Spleen (tissue), 11 donors: ENCODE results near the gene STAT6. TPM values are rescaled to one million over a fixed set of nuclear protein-coding genes. Genes with fewer than 3 reads are reported as not detected.

Source experiments
- DNase-seq: peaks from one replicate; pipeline ENCODE4 v3.0.0-alpha.2; 2020
- H3K27ac ChIP-seq, 8 donors: fragments of 200-600 bp; sonication (generic) in 7 of 8; 1 replicate in 4 of 8; 2 replicates in 4 of 8; pipeline versions ENCODE4 v1.5.0 to v1.8.0; 2016 to 2021; ENCODE audit warnings: inconsistent platforms in 4 of 8, mild to moderate bottlenecking in 4 of 8, moderate library complexity in 1 of 8
- H3K27me3 ChIP-seq, 7 donors: fragments of 200-600 bp; sonication (generic) in 6 of 7; replicated peaks in 1 of 7; 1 replicate in 4 of 7; 2 replicates in 3 of 7; pipeline versions ENCODE4 v1.5.0 to v1.8.0; 2016 to 2021; ENCODE audit warnings: inconsistent platforms in 3 of 7, mild to moderate bottlenecking in 1 of 7
- H3K36me3 ChIP-seq, 6 donors: fragments of 200-600 bp; sonication (generic) in 5 of 6; 1 replicate in 4 of 6; 2 replicates in 2 of 6; pipeline versions ENCODE4 v1.5.0 to v1.8.0; 2016 to 2021; ENCODE audit warnings: inconsistent platforms in 2 of 6
- H3K4me1 ChIP-seq, 6 donors: fragments of 200-600 bp; sonication (generic) in 5 of 6; 1 replicate in 3 of 6; 2 replicates in 3 of 6; pipeline versions ENCODE4 v1.5.0 to v1.8.0; 2016 to 2021; ENCODE audit warnings: inconsistent platforms in 3 of 6
- H3K4me3 ChIP-seq, 8 donors: fragments of 200-600 bp; sonication (generic) in 7 of 8; 1 replicate in 4 of 8; 2 replicates in 4 of 8; pipeline versions ENCODE4 v1.5.0 to v1.8.0; 2016 to 2021; ENCODE audit warnings: inconsistent platforms in 4 of 8, mild to moderate bottlenecking in 4 of 8, moderate library complexity in 2 of 8
- H3K9me3 ChIP-seq, 8 donors: fragments of 200-600 bp; sonication (generic) in 7 of 8; 1 replicate in 4 of 8; 2 replicates in 4 of 8; pipeline versions ENCODE4 v1.5.0 to v1.8.0; 2016 to 2021; ENCODE audit warnings: inconsistent platforms in 4 of 8
- POLR2A ChIP-seq, 3 donors: fragments of 450-650 bp; IDR thresholded peaks; one replicate each; pipeline ENCODE4 v1.5.1; 2017; ENCODE audit warnings: antibody characterized with exemption in 3 of 3, mild to moderate bottlenecking in 1 of 3
- POLR2AphosphoS5 ChIP-seq, 3 donors: sonication (generic); formaldehyde crosslinking; IDR thresholded peaks; one replicate each; pipeline ENCODE4 v1.5.1; 2017; ENCODE audit warnings: antibody characterized with exemption in 3 of 3
- WGBS, 5 donors: extraction: QIAGEN DNeasy Blood & Tissue Kit in 3 of 5; methylation state at CpG; one replicate each; pipeline versions ENCODE4 v1.1.5 to v1.1.7; 2013 to 2018; 5-methylcytosine and 5-hydroxymethylcytosine counted together
- intact Hi-C: fragments of 100-400 bp; cut with DNase I; formaldehyde crosslinking; loops from one replicate; pipeline ENCODE4 v1.15.0; 2023; ENCODE audit warnings: low total_unique reads
- polyA plus RNA-seq, 3 donors: library from polyadenylated mRNA; stranded (reverse); fragments of 200-250 nt; gene quantifications; one replicate each; pipeline ENCODE4 v1.2.1, GENCODE V29; 2013
- total RNA-seq, 7 donors: library from RNA; depleted of rRNA in 3 of 7; stranded (reverse); fragments of >200 nt in 3 of 7; fragmentation: NEBNext Ultra II Directional in 4 of 7; extraction: Animal tissue kit (Norgen Biotek cat#: 25700) in 4 of 7; gene quantifications; one replicate each; pipeline versions ENCODE4 v1.1.0 to v1.2.1, GENCODE V29; 2016 to 2021
- TF ChIP-seq, protein P1 (sequence below), 11 experiments: fragments of 200-600 bp in 7 of 11; fragments of 450-650 bp in 4 of 11; sonication (generic) in 4 of 11; IDR thresholded peaks in 8 of 11; conservative IDR thresholded peaks in 3 of 11; 1 replicate in 7 of 11; 2 replicates in 4 of 11; pipeline versions ENCODE4 v1.4.0 to v1.8.0; 2016 to 2021; ENCODE audit warnings: antibody characterized with exemption in 11 of 11, inconsistent platforms in 4 of 11, mild to moderate bottlenecking in 1 of 11
- donor health status: healthy with polysubstance abuse.
- donor health status: DM: no; HTN: no; CAD: no; lungs with moderate emphysema.
- donor health status: DM: no; HTN: no; CAD: no.
- donor health status: Bipolar disorder and iron deficiency.
- donor health status: healthy.
- donor health status: DM: no; HTN: no; CAD: no.
- donor health status: DM: yes; HTN: yes; CAD: no.

The STAT6 gene
- total and polyA plus RNA-seq, 10 donors, result 140 to 336 (median 276) TPM

DNA sequence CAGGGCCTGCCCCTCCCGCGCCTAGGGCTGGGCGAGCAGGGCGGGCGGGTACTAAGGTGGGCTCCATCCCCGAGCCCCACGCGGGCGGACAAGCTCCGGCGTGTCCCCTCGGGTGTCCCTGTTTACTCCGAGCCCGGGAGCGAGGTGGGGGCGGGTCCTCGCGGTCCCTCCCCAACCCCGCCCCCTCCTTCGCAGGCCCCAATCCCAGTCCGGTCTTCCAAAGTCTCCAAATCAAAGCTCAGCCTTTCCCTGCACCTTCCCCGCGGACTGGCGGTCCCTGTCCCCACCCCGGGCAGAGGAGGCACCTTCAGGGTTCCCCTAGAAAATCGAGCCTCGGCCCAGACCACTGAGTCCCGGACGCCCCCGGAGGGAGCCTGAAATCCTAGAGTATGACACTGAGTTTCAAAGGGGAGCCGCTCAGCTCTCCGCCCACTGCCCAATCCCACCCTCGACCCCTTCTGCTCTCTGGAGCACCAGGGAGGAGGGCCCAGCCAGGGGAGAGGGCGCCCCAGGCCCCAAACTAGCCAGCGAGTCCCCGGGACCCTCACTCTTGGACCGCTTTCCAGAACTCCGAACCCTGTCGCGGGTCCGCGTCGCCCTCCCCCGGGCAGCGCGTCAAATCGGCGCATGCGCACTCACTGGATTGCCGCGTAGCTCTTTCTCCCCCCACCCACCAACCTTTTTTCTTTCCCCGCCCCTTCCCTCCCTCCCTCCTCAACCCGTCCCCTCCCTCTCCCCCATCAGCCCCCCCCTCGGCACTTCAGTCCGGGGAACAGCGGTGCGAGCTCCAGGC lies 16.8 kb upstream of the STAT6 start, which contains the start of gene LRP1:
Gene LRP1, plus strand, starts transcription at position 758 of the 793 bp plus-strand sequence. CDS start 482 bp downstream, outside the sequence.
- Histone ChIP-seq H3K27ac (peak within 1 kb of the TSS; percentile 74 to 90 (median 87)), H3K36me3 (no peaks in the 10 kb centered on the region), H3K4me3 (peak within 1 kb of the TSS; percentile 67 to 89 (median 75)), H3K27me3 (peaks cover 0 to 46% (median 14%) of the 10 kb centered on the region in 7 donors), H3K9me3 (no peaks in the 10 kb centered on the region), H3K4me1 (peaks cover 12 to 73% (median 46%) of the 10 kb centered on the region in 6 donors)
- WGBS, 5 donors, result 0 to 1% (median 0%) methylated on average over 42 to 57 of the region's 57 CpGs
- peak; percentile 82 to 85 (median 85) for TF ChIP-seq POLR2AphosphoS5 (IDR thresholded peaks at IDR 0.05)
- TF ChIP-seq, protein P1, sequence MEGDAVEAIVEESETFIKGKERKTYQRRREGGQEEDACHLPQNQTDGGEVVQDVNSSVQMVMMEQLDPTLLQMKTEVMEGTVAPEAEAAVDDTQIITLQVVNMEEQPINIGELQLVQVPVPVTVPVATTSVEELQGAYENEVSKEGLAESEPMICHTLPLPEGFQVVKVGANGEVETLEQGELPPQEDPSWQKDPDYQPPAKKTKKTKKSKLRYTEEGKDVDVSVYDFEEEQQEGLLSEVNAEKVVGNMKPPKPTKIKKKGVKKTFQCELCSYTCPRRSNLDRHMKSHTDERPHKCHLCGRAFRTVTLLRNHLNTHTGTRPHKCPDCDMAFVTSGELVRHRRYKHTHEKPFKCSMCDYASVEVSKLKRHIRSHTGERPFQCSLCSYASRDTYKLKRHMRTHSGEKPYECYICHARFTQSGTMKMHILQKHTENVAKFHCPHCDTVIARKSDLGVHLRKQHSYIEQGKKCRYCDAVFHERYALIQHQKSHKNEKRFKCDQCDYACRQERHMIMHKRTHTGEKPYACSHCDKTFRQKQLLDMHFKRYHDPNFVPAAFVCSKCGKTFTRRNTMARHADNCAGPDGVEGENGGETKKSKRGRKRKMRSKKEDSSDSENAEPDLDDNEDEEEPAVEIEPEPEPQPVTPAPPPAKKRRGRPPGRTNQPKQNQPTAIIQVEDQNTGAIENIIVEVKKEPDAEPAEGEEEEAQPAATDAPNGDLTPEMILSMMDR (IDR thresholded peaks at IDR 0.05 in 8 of 11, conservative IDR thresholded peaks at IDR 0.05 in 3 of 11), result no peak
- intact Hi-C loops, result no loop called here
- peak; percentile 90 for DNase-seq

GRCh38 chr12:57127101-57127725 lies 16.1 kb upstream of the STAT6 start:
- intact Hi-C loops, result no loop called here
- peaks cover 10 to 66% (median 40%) of the 10 kb centered on the region in 6 donors for H3K4me1 ChIP-seq
- TF ChIP-seq, protein P1 (IDR thresholded peaks at IDR 0.05 in 8 of 11, conservative IDR thresholded peaks at IDR 0.05 in 3 of 11), result peak in 3 of 11 experiments; percentile 19 to 31 (median 23)
- TF ChIP-seq POLR2A (IDR thresholded peaks at IDR 0.05) (no peak), POLR2AphosphoS5 (IDR thresholded peaks at IDR 0.05) (peak in 2 of 3 donors; percentile 30 to 48)
- DNase-seq, result peak; percentile 80
- peak overlapping the region; percentile 67 to 89 (median 75) for H3K4me3 ChIP-seq
- H3K27me3 ChIP-seq, result peaks cover 0 to 46% (median 14%) of the 10 kb centered on the region in 7 donors
- no peaks in the 10 kb centered on the region for H3K36me3 ChIP-seq
- H3K27ac ChIP-seq, result peak overlapping the region; percentile 74 to 90 (median 87)
- WGBS, 5 donors, result 6 to 15% (median 7%) methylated on average over 12 to 26 of the region's 26 CpGs
- no peaks in the 10 kb centered on the region for H3K9me3 ChIP-seq

DNA sequence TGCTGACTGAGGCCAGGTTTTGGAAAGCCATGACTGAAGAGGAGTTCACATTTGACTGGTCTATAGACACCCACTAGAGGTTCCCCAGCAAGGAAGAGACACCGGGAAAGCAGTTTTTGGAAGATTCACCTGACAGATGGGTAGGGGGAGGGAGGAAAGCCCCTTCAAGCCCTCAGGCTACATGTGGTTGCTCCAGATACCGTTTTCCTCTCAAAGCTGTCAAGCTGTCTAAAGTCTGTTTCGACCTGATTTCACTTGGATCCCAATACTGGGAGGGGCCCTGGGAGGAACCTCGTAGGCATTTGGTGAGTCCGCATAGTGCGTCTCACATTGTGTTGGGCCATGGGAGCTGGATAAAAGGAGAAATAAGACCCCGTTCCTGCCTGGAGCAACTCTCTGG lies 15.4 kb upstream of the STAT6 start:
- no peak overlapping the region for H3K4me3 ChIP-seq
- peak; percentile 20 for DNase-seq
- WGBS, 5 donors, result 56 to 65% (median 63%) methylated on average over 7 of the region's 7 CpGs
- no peaks in the 10 kb centered on the region for H3K36me3 ChIP-seq
- no peak for TF ChIP-seq POLR2A (IDR thresholded peaks at IDR 0.05)
- TF ChIP-seq, protein P1 (IDR thresholded peaks at IDR 0.05 in 8 of 11, conservative IDR thresholded peaks at IDR 0.05 in 3 of 11), result no peak
- no peak for TF ChIP-seq POLR2AphosphoS5 (IDR thresholded peaks at IDR 0.05)
- peak overlapping the region in 2 of 8 donors; percentile 87 for H3K27ac ChIP-seq
- intact Hi-C loops, result no loop called here
- peaks cover 0 to 46% (median 14%) of the 10 kb centered on the region in 7 donors for H3K27me3 ChIP-seq
- peaks cover 5 to 59% (median 33%) of the 10 kb centered on the region in 6 donors for H3K4me1 ChIP-seq
- H3K9me3 ChIP-seq, result no peaks in the 10 kb centered on the region

GRCh38 chr12:57126061-57126460 lies 14.9 kb upstream of the STAT6 start:
- Histone ChIP-seq H3K4me3 (no peak overlapping the region), H3K4me1 (peaks cover 5 to 54% (median 30%) of the 10 kb centered on the region in 6 donors), H3K36me3 (no peaks in the 10 kb centered on the region), H3K27ac (no peak overlapping the region), H3K9me3 (no peaks in the 10 kb centered on the region), H3K27me3 (peaks cover 0 to 46% (median 14%) of the 10 kb centered on the region in 7 donors)
- intact Hi-C loops, result no loop called here
- WGBS, 5 donors, result 89 to 93% (median 90%) methylated on average over 11 of the region's 11 CpGs
- TF ChIP-seq, protein P1 (IDR thresholded peaks at IDR 0.05 in 8 of 11, conservative IDR thresholded peaks at IDR 0.05 in 3 of 11), result no peak
- TF ChIP-seq POLR2AphosphoS5 (IDR thresholded peaks at IDR 0.05) (no peak), POLR2A (IDR thresholded peaks at IDR 0.05) (no peak)
- peak; percentile 57 for DNase-seq
